K562 (cell line): ENCODE measurements around the gene EME2. TPM values are rescaled to one million over a fixed set of nuclear protein-coding genes. Genes with fewer than 3 reads are reported as not detected.

ENCODE experiments used
- ATAC-seq: fragments of 200-7000 bp; cut with Tn5 transposase; 3 replicates; pipeline ENCODE4 v1.9.1; 2020; ENCODE audit warnings: moderate library complexity
- BruUV-seq: library from RNA; stranded (reverse); fragments of 400-500 nt; replicated peaks from 2 replicates; lab custom pipeline; 2021; lab: Mats Ljungman, UMichigan
- CTCF ChIA-PET: fragments of 300-600 bp; formaldehyde crosslinking; extraction: SDS; loops from one replicate; lab custom pipeline; 2021; ENCODE audit warnings: low intra/inter-chr PET ratio; lab: Yijun Ruan, JAX
- POLR2A ChIA-PET: fragments of 300-600, 350-650 bp; sonication (Branson Sonifier 250); formaldehyde crosslinking; extraction: SDS; loops from one replicate; lab custom pipeline; 2021; ENCODE audit warnings: antibody characterized with exemption, inconsistent platforms; lab: Yijun Ruan, JAX
- DNase-seq, 4 experiments: peaks; one replicate each; pipeline versions ENCODE4 v3.0.0 to v3.0.0-alpha.2; 2011 to 2018; ENCODE audit warnings: low spot score in 3 of 4, mixed read lengths in 3 of 4; ENCODE audit errors: extremely low read depth in 1 of 4
- FAIRE-seq: peaks from 2 replicates; lab custom pipeline; 2011; peaks lifted over from hg19 to GRCh38; lab: Jason Lieb, UNC
- H2AFZ ChIP-seq: 2 replicates; pipeline ENCODE4 v1.6.0; 2011; ENCODE audit warnings: low read depth, low read length, control low read depth, inconsistent platforms
- H3K27ac ChIP-seq: fragments of 200-600 bp; 3 replicates; pipeline ENCODE4 v1.8.0; 2011; ENCODE audit warnings: low read depth, mild to moderate bottlenecking, control low read depth, inconsistent platforms, low read length, moderate library complexity, mixed read lengths; ENCODE audit errors: extremely low read depth
- H3K27me3 ChIP-seq, 2 experiments: fragments of 300-600 bp in 1 of 2; 2 replicates in 1 of 2; 3 replicates in 1 of 2; pipeline versions ENCODE4 v1.6.0 to v1.8.0; 2011; ENCODE audit warnings: inconsistent platforms in 2 of 2, low read length in 2 of 2, mild to moderate bottlenecking in 1 of 2, mixed read lengths in 1 of 2, moderate library complexity in 1 of 2; ENCODE audit not compliant: control insufficient read depth in 2 of 2, insufficient read depth in 2 of 2
- H3K36me3 ChIP-seq: fragments of 300-600 bp; 3 replicates; pipeline ENCODE4 v1.8.0; 2011; ENCODE audit warnings: mild to moderate bottlenecking, low read length, inconsistent platforms; ENCODE audit not compliant: control insufficient read depth, insufficient read depth
- H3K4me1 ChIP-seq, 2 experiments: fragments of 200-600 bp in 1 of 2; replicated peaks in 1 of 2; 2 replicates in 1 of 2; 3 replicates in 1 of 2; pipeline versions ENCODE4 v1.5.1 to v1.8.0; 2011; ENCODE audit warnings: inconsistent platforms in 2 of 2, low read length in 2 of 2, mild to moderate bottlenecking in 1 of 2, mixed read lengths in 1 of 2, moderate library complexity in 1 of 2; ENCODE audit not compliant: control insufficient read depth in 2 of 2, insufficient read depth in 2 of 2
- H3K4me2 ChIP-seq: 2 replicates; pipeline ENCODE4 v1.6.1; 2011; ENCODE audit warnings: low read length, control low read depth, inconsistent platforms, mixed read lengths; ENCODE audit not compliant: insufficient read depth
- H3K4me3 ChIP-seq: fragments of 200-600 bp; sonication (generic), shearing (Covaris generic); 2 replicates; pipeline ENCODE4 v1.5.1; 2016; ENCODE audit warnings: control low read depth, inconsistent platforms
- H3K79me2 ChIP-seq: fragments of 200-600 bp; 3 replicates; pipeline ENCODE4 v1.8.0; 2011; ENCODE audit warnings: low read length, inconsistent platforms; ENCODE audit not compliant: control insufficient read depth, insufficient read depth
- H3K9ac ChIP-seq, 2 experiments: 2 replicates each; pipeline versions ENCODE4 v1.6.0 to v1.6.1; 2011; ENCODE audit warnings: low read depth in 2 of 2, low read length in 2 of 2, control low read depth in 1 of 2, inconsistent platforms in 1 of 2, mild to moderate bottlenecking in 1 of 2, mixed read lengths in 1 of 2; ENCODE audit not compliant: insufficient read depth in 1 of 2
- H3K9me1 ChIP-seq: one replicate; pipeline ENCODE4 v1.6.0; 2011; ENCODE audit warnings: inconsistent platforms, mild to moderate bottlenecking, low read length, moderate library complexity; ENCODE audit not compliant: control insufficient read depth, insufficient read depth
- H3K9me3 ChIP-seq: replicated peaks from 2 replicates; pipeline ENCODE4 v1.5.1; 2011; ENCODE audit warnings: low read depth, low read length, inconsistent platforms; ENCODE audit not compliant: control insufficient read depth, insufficient read depth
- H4K20me1 ChIP-seq: replicated peaks from 2 replicates; pipeline ENCODE4 v1.6.1; 2011; ENCODE audit warnings: low read length, inconsistent platforms, mixed read lengths; ENCODE audit not compliant: control insufficient read depth, insufficient read depth
- BMI1 ChIP-seq: fragments of 150-350 bp; IDR thresholded peaks from 2 replicates; pipeline ENCODE4 v1.6.1; 2014; ENCODE audit warnings: low read length
- CEBPB ChIP-seq: fragments of 450-650 bp; IDR thresholded peaks from 2 replicates; pipeline ENCODE4 v1.6.1; 2016; ENCODE audit warnings: missing genetic modification characterization, missing compliant biosample characterization
- ETS2 ChIP-seq: IDR thresholded peaks from 2 replicates; pipeline ENCODE4 v1.6.1; 2016; ENCODE audit warnings: borderline replicate concordance, missing genetic modification characterization, mild to moderate bottlenecking, moderate library complexity, missing compliant biosample characterization; ENCODE audit not compliant: poor library complexity, severe bottlenecking
- HMG20B ChIP-seq: fragments of 250-450 bp; sonication (Bioruptor Pico); IDR thresholded peaks from 2 replicates; pipeline ENCODE4 v1.5.0; 2021; ENCODE audit warnings: mild to moderate bottlenecking
- KLF1 ChIP-seq: fragments of 450-650 bp; IDR thresholded peaks from 2 replicates; pipeline ENCODE4 v1.6.1; 2016; ENCODE audit warnings: missing genetic modification characterization, missing compliant biosample characterization
- KLF16 ChIP-seq: IDR thresholded peaks from 2 replicates; pipeline ENCODE4 v1.6.1; 2016; ENCODE audit warnings: antibody characterized with exemption
- MAFF ChIP-seq: IDR thresholded peaks from 2 replicates; pipeline ENCODE4 v1.6.1; 2012; ENCODE audit warnings: low read length, improper control_type of control experiment
- MAFK ChIP-seq: IDR thresholded peaks from 2 replicates; pipeline ENCODE4 v1.6.1; 2011; ENCODE audit warnings: low read length, improper control_type of control experiment
- MYBL2 ChIP-seq, 2 experiments: fragments of 450-650 bp in 1 of 2; sonication (generic) in 1 of 2; formaldehyde crosslinking in 1 of 2; IDR thresholded peaks; 2 replicates each; pipeline versions ENCODE4 v1.6.1 to v1.8.1; 2017 to 2022; ENCODE audit warnings: borderline replicate concordance in 1 of 2, inconsistent platforms in 1 of 2, low read depth in 1 of 2, mild to moderate bottlenecking in 1 of 2, missing genetic modification reagents in 1 of 2, moderate library complexity in 1 of 2
- POLR2A ChIP-seq: fragments of 450-650 bp; conservative IDR thresholded peaks from 2 replicates; pipeline ENCODE4 v1.6.1; 2016
- POLR2G ChIP-seq: fragments of 200-400 bp; formaldehyde crosslinking; IDR thresholded peaks from 2 replicates; pipeline ENCODE4 v1.6.1; 2017; ENCODE audit warnings: low read depth, mild to moderate bottlenecking, antibody characterized with exemption, low read length, moderate library complexity
- PRPF4 ChIP-seq: fragments of 200-400 bp; formaldehyde crosslinking; IDR thresholded peaks from one replicate; pipeline ENCODE4 v1.6.1; 2017; ENCODE audit warnings: low read length, low read depth, mild to moderate bottlenecking; ENCODE audit not compliant: insufficient read depth, poor library complexity, severe bottlenecking
- RBM15 ChIP-seq: fragments of 200-400 bp; formaldehyde crosslinking; IDR thresholded peaks from 2 replicates; pipeline ENCODE4 v1.6.1; 2018; ENCODE audit warnings: mild to moderate bottlenecking, low read length, moderate library complexity; ENCODE audit not compliant: insufficient read depth
- TAF9B ChIP-seq: fragments of 450-650 bp; IDR thresholded peaks from 2 replicates; pipeline ENCODE4 v1.6.1; 2018; ENCODE audit warnings: mild to moderate bottlenecking; ENCODE audit not compliant: partially characterized antibody
- TAL1 ChIP-seq: fragments of 450-650 bp; IDR thresholded peaks from 2 replicates; pipeline ENCODE4 v1.6.1; 2016; ENCODE audit warnings: mild to moderate bottlenecking
- TRIM24 ChIP-seq, 2 experiments: fragments of 450-650 bp; IDR thresholded peaks; 2 replicates each; pipeline ENCODE4 v1.6.1; 2016
- WGBS: fragments of 100-300 bp; shearing (Covaris generic); methylation state at CpG from one replicate; pipeline ENCODE4 v1.1.6; 2016; ENCODE audit warnings: low coverage, mixed read lengths; ENCODE audit not compliant: insufficient coverage; ENCODE audit errors: missing lambda C conversion rate; 5-methylcytosine and 5-hydroxymethylcytosine counted together
- in situ Hi-C: fragments of 300-500 bp; cut with MboI; formaldehyde crosslinking; loops from 4 replicates; pipeline ENCODE4 v1.15.0; 2018; ENCODE audit warnings: inconsistent platforms, mixed read lengths
- intact Hi-C: fragments of 100-400 bp; cut with micrococcal nuclease; formaldehyde crosslinking; loops from 2 replicates; pipeline ENCODE4 v1.14.2; 2022
- polyA plus RNA-seq, 8 experiments: library from polyadenylated mRNA; depleted of rRNA in 4 of 8; stranded (reverse) in 5 of 8; unstranded in 3 of 8; fragments of >200 nt; fragmentation: Nextera tagmentation in 2 of 8; fragmentation: Illumina TruSeq in 1 of 8; extraction: Ambion mirVana in 2 of 8; extraction: Trizol in 1 of 8; gene quantifications; 2 replicates each; pipeline versions ENCODE4 v1.2.1 to v1.2.3, GENCODE V29; 2011 to 2014; ENCODE audit warnings: inconsistent platforms in 1 of 8, missing spikeins in 1 of 8
- total RNA-seq, 7 experiments: library from RNA; depleted of rRNA in 6 of 7; stranded (reverse); fragments of >200 nt in 6 of 7; fragmentation: Illumina TruSeq in 2 of 7; extraction: Trizol in 2 of 7; gene quantifications; 2 replicates each; pipeline versions ENCODE4 v1.2.1 to v1.2.3, GENCODE V29; 2011 to 2021; ENCODE audit warnings: low replicate concordance in 1 of 7
- TF ChIP-seq, protein P1 (sequence below): fragments of 450-650 bp; IDR thresholded peaks from 2 replicates; pipeline ENCODE4 v1.6.1; 2016; ENCODE audit warnings: low read depth, mild to moderate bottlenecking, moderate library complexity

The EME2 gene
- total and polyA plus RNA-seq, 9 of the 15 experiments (the other 6 are each of a cell fraction or from before 2014, with no cell fraction given): 0.35 to 19.9 (median 3.5) TPM

- no peak for FAIRE-seq
- Histone ChIP-seq H2AFZ (no peak overlapping the region), H4K20me1 (no peaks in the 10 kb centered on the region; the same call in 1 of the 2 replicates), H3K9me1 (no peaks in the 10 kb centered on the region), H3K4me1 (peaks cover 0 to 17% of the 10 kb centered on the region in 2 experiments; a peak in 2 of 5 replicates), H3K9me3 (no peaks in the 10 kb centered on the region), H3K27ac (no peak overlapping the region), H3K4me2 (no peak overlapping the region), H3K27me3 (no peaks in the 10 kb centered on the region), H3K36me3 (peaks cover 3% of the 10 kb centered on the region; the same call in 1 of the 3 replicates), H3K9ac (no peak overlapping the region), H3K79me2 (no peaks in the 10 kb centered on the region), H3K4me3 (no peak overlapping the region)
- intact Hi-C loops (no loop called here), in situ Hi-C loops (no loop called here)
- TF ChIP-seq KLF16: no peak
- no peak for TF ChIP-seq TAL1
- TF ChIP-seq TRIM24 (IDR thresholded peaks at IDR 0.05): no peak
- TF ChIP-seq KLF1 (tag): no peak
- CTCF ChIA-PET: no interaction called here
- BruUV-seq: no TSS peak
- no peak for DNase-seq
- POLR2A ChIA-PET: no interaction called here
- WGBS: 84% methylated on average over 10 of the region's 10 CpGs
- ATAC-seq: no peak
Observed at GRCh38 chr16:1807626-1808025, 35.0 kb downstream of the EME2 start.

DNA sequence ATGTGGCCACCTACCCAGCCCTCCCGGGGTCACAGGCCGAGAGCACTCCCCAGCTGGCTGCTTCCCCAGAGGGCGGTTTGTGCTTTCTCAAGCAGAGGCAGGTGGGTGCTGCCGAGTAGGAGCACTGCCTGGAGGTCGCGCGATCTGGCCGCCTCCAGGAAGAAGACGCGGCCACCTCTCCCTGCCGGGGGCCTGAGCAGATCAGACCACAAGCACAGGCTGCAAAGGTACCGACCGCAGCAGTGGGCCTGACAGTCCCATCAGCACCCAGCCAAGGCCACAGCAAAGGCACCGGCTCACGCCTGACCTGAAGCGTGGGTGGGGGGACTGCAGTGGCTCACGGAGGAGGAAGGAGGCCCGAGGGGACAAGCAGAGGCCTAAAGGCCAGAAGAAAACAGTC, 36.1 kb downstream of the EME2 start:
- ChIA-PET CTCF (no interaction called here), POLR2A (no interaction called here)
- ATAC-seq: no peak
- H3K36me3 ChIP-seq: peaks cover 3% of the 10 kb centered on the region; the same call in 1 of the 3 replicates
- intact Hi-C loops: no loop called here
- H3K4me2 ChIP-seq: no peak overlapping the region
- WGBS: 74% methylated on average over 15 of the region's 18 CpGs
- no peaks in the 10 kb centered on the region for H3K79me2 ChIP-seq
- no TSS peak for BruUV-seq
- in situ Hi-C loops: no loop called here
- no peaks in the 10 kb centered on the region; the same call in 1 of the 2 replicates for H4K20me1 ChIP-seq
- FAIRE-seq: no peak
- H3K4me1 ChIP-seq: peaks cover 0 to 20% of the 10 kb centered on the region in 2 experiments; a peak in 3 of 5 replicates
- no peaks in the 10 kb centered on the region for H3K9me3 ChIP-seq
- no peaks in the 10 kb centered on the region for H3K27me3 ChIP-seq
- no peak overlapping the region for H2AFZ ChIP-seq
- H3K4me3 ChIP-seq: no peak overlapping the region
- H3K9me1 ChIP-seq: no peaks in the 10 kb centered on the region
- no peak for DNase-seq
- no peak overlapping the region for H3K27ac ChIP-seq
- H3K9ac ChIP-seq: no peak overlapping the region
- TF ChIP-seq MAFK: no peak
- no peak for TF ChIP-seq POLR2G
- no peak for TF ChIP-seq BMI1
- TF ChIP-seq RBM15: no peak
- TF ChIP-seq, protein P1, sequence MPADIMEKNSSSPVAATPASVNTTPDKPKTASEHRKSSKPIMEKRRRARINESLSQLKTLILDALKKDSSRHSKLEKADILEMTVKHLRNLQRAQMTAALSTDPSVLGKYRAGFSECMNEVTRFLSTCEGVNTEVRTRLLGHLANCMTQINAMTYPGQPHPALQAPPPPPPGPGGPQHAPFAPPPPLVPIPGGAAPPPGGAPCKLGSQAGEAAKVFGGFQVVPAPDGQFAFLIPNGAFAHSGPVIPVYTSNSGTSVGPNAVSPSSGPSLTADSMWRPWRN: no peak
- TF ChIP-seq CEBPB (tag): no peak
- no peak for TF ChIP-seq MAFF
- TF ChIP-seq ETS2 (tag): no peak
- no peak for TF ChIP-seq HMG20B (CRISPR knock-in tag)
- no peak for TF ChIP-seq PRPF4
- TF ChIP-seq MYBL2 (IDR thresholded peaks at IDR 0.05; ENCODE audit: low read depth): no peak
- no peak for TF ChIP-seq MYBL2 (CRISPR knock-in tag; IDR thresholded peaks at IDR 0.05; ENCODE audit: borderline replicate concordance)
- no peak for TF ChIP-seq POLR2A
- no peak for TF ChIP-seq TAF9B
